ENCODE results near the gene PELI1.

DNA sequence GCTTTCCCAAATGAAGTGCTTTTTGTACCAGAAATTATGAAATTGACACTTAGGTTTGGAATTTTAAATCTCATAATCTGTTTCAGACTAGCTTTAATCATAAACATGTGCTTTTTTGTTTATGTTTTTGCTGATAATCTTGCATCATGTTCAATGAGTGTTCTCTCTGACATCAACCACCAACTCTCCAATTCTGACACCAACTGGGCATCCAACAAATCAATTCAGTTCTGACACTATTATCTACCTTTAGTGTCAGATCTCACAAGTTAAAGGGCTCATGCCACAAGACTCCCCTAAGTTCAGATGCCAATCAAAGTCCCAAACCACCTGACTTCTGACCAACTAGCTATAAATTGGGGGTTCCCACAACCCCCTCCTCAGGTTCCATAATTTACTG lies 19.6 kb downstream of the PELI1 start:
- TF ChIP-seq TARDBP (IDR thresholded peaks at IDR 0.05) (no peak), L3MBTL2 (conservative IDR thresholded peaks at IDR 0.05) (no peak), SUZ12 (IDR thresholded peaks at IDR 0.05) (no peak), ZNF384 (IDR thresholded peaks at IDR 0.05) (no peak), SP1 (IDR thresholded peaks at IDR 0.05) (no peak), NFRKB (IDR thresholded peaks at IDR 0.05) (no peak), BHLHE40 (IDR thresholded peaks at IDR 0.05; ENCODE audit: borderline replicate concordance) (no peak), FOXM1 (IDR thresholded peaks at IDR 0.05; ENCODE audit: borderline replicate concordance) (no peak)

Measured in HEK293T (cell line).